B cell (primary cell): Measurements from ENCODE around the gene SLCO3A1. TPM values are rescaled to one million over a fixed set of nuclear protein-coding genes. Genes with fewer than 3 reads are reported as not detected.

Source experiments
- ATAC-seq: fragments of 200-7000 bp; cut with Tn5 transposase; one replicate; pipeline ENCODE4 v1.10.0; 2021; ENCODE audit warnings: low read depth, mild to moderate bottlenecking, moderate number of reproducible peaks, moderate library complexity
- CTCF ChIA-PET: fragments of 350-600 bp; sonication (Branson Sonifier 250); formaldehyde crosslinking; loops from one replicate; lab custom pipeline; 2021; ENCODE audit warnings: antibody characterized with exemption, inconsistent platforms; lab: Charles Lee
- POLR2A ChIA-PET: fragments of 350-600 bp; sonication (Branson Sonifier 250); formaldehyde crosslinking; loops from one replicate; lab custom pipeline; 2021; ENCODE audit warnings: antibody characterized with exemption; lab: Charles Lee
- DNase-seq: peaks from one replicate; pipeline ENCODE4 v3.0.0; 2013
- H2AFZ ChIP-seq: 2 replicates; pipeline ENCODE4 v1.6.1; 2012; ENCODE audit warnings: mild to moderate bottlenecking, low read depth, low read length; ENCODE audit not compliant: insufficient read depth, poor library complexity, severe bottlenecking
- H3K27ac ChIP-seq, 2 donors: 1 replicate in 1 of 2; 2 replicates in 1 of 2; pipeline ENCODE4 v1.5.1; 2012 to 2013; ENCODE audit warnings: low read length in 2 of 2, mild to moderate bottlenecking in 2 of 2, moderate library complexity in 1 of 2
- H3K27me3 ChIP-seq, 4 experiments: fragments of 200-600 bp in 1 of 4; sonication (generic) in 1 of 4; replicated peaks in 1 of 4; 1 replicate in 2 of 4; 2 replicates in 2 of 4; pipeline versions ENCODE4 v1.6.1 to v1.7.0; 2013 to 2016; ENCODE audit warnings: low read length in 3 of 4, mild to moderate bottlenecking in 2 of 4, mixed read lengths in 1 of 4, moderate library complexity in 1 of 4; ENCODE audit not compliant: insufficient read depth in 4 of 4, control insufficient read depth in 3 of 4; ENCODE audit errors: control extremely low read depth in 1 of 4
- H3K36me3 ChIP-seq, 2 experiments: replicated peaks in 1 of 2; 1 replicate in 1 of 2; 2 replicates in 1 of 2; pipeline versions ENCODE4 v1.6.1 to v1.7.1; 2013; ENCODE audit warnings: low read length in 1 of 2; ENCODE audit not compliant: insufficient read depth in 2 of 2, control insufficient read depth in 1 of 2; ENCODE audit errors: control extremely low read depth in 1 of 2, extremely low read depth in 1 of 2
- H3K4me1 ChIP-seq, 2 donors: fragments of 200-600 bp in 1 of 2; sonication (generic) in 1 of 2; 1 replicate in 1 of 2; 2 replicates in 1 of 2; pipeline versions ENCODE4 v1.5.1 to v1.6.1; 2013 to 2017; ENCODE audit warnings: low read length in 2 of 2; ENCODE audit not compliant: control insufficient read depth in 2 of 2, insufficient read depth in 2 of 2
- H3K4me2 ChIP-seq: replicated peaks from 2 replicates; pipeline ENCODE3; 2012; ENCODE audit warnings: mild to moderate bottlenecking, low read depth, low read length; ENCODE audit not compliant: poor library complexity, severe bottlenecking
- H3K4me3 ChIP-seq, 5 experiments: fragments of 200-600 bp in 1 of 5; sonication (generic) in 1 of 5; 1 replicate in 3 of 5; 2 replicates in 2 of 5; pipeline versions ENCODE4 v1.5.1 to v1.7.0; 2011 to 2016; ENCODE audit warnings: low read length in 4 of 5, mild to moderate bottlenecking in 4 of 5, low read depth in 2 of 5, control low read depth in 1 of 5, moderate library complexity in 1 of 5; ENCODE audit not compliant: insufficient read depth in 1 of 5; ENCODE audit errors: control extremely low read depth in 1 of 5, extremely low read depth in 1 of 5
- H3K79me2 ChIP-seq: fragments of 200-600 bp; sonication (generic); one replicate; pipeline ENCODE4 v1.6.0; 2016; ENCODE audit warnings: low read length; ENCODE audit not compliant: control insufficient read depth, insufficient read depth
- H3K9ac ChIP-seq: fragments of 200-600 bp; sonication (generic); 2 replicates; pipeline ENCODE4 v1.6.1; 2017; ENCODE audit warnings: mild to moderate bottlenecking, low read length, moderate library complexity
- H3K9me3 ChIP-seq, 3 donors: one replicate each; pipeline versions ENCODE4 v1.6.1 to v1.7.1; 2013; ENCODE audit warnings: low read length in 2 of 3; ENCODE audit not compliant: control insufficient read depth in 2 of 3, insufficient read depth in 1 of 3; ENCODE audit errors: control extremely low read depth in 1 of 3
- H4K20me1 ChIP-seq: 2 replicates; pipeline ENCODE4 v1.6.0; 2012; ENCODE audit warnings: mild to moderate bottlenecking, low read length; ENCODE audit not compliant: insufficient read depth, control insufficient read depth, poor library complexity, severe bottlenecking
- H3K27ac Mint-ChIP-seq: one replicate; pipeline ENCODE4 v1.8.0; 2021; ENCODE audit warnings: mixed read lengths
- H3K27me3 Mint-ChIP-seq: one replicate; pipeline ENCODE4 v1.8.0; 2021; ENCODE audit warnings: mixed read lengths
- H3K4me1 Mint-ChIP-seq: one replicate; pipeline ENCODE4 v1.8.0; 2021; ENCODE audit warnings: mixed read lengths
- H3K4me3 Mint-ChIP-seq: one replicate; pipeline ENCODE4 v1.8.0; 2021; ENCODE audit warnings: mixed read lengths
- H3K9me3 Mint-ChIP-seq: one replicate; pipeline ENCODE4 v1.8.0; 2022; ENCODE audit warnings: mixed read lengths; ENCODE audit not compliant: insufficient read depth
- EZH2 ChIP-seq: IDR thresholded peaks from 2 replicates; pipeline ENCODE4 v1.6.1; 2012; ENCODE audit warnings: borderline replicate concordance, low read depth, mild to moderate bottlenecking, moderate library complexity, low read length; ENCODE audit not compliant: insufficient read depth, poor library complexity, severe bottlenecking
- WGBS: methylation state at CpG from one replicate; pipeline ENCODE4 v1.1.5; 2013; ENCODE audit warnings: missing lambda C conversion rate; ENCODE audit not compliant: insufficient coverage; 5-methylcytosine and 5-hydroxymethylcytosine counted together
- intact Hi-C: fragments of 100-400 bp; cut with micrococcal nuclease; formaldehyde crosslinking; loops from one replicate; pipeline ENCODE4 v1.10.0; 2022
- polyA plus RNA-seq: library from polyadenylated mRNA; depleted of rRNA; stranded (reverse); fragments of >200 nt; gene quantifications from 2 replicates; pipeline ENCODE4 v1.2.3, GENCODE V29; 2012
- total RNA-seq, 2 donors: library from RNA; stranded (reverse); fragments of 120-200 nt in 1 of 2; gene quantifications; 1 replicate in 1 of 2; 2 replicates in 1 of 2; pipeline versions ENCODE4 v1.2.3 to v1.2.4, GENCODE V29; 2013 to 2022
- TF ChIP-seq, protein P1 (sequence below): fragments of 200-600 bp; IDR thresholded peaks from one replicate; pipeline ENCODE4 v1.8.0; 2022; ENCODE audit warnings: antibody characterized with exemption, mild to moderate bottlenecking

SLCO3A1 gene
- total and polyA plus RNA-seq, 2 donors (not counting 1 experiment from before 2014, with no cell fraction given): 0.99 to 2.3 TPM

DNA sequence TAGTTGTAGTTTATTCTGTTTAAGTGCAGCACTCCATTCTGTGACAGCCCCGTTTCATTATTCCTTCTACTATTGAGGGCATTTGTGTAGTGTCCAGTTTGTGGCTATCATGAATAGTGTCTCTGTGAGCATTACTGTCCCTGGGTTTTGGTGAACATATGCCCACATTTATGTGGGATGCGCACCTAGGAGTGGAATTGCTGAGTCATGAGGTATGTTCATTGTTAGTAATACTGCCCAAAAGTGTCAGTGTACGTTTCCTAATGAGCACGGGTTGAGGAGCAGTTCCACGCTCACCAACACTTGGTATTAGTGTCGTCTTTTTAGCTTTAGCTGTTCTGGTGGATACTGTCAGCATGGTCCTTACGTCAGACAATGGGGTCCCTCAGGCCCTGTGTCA lies 131.8 kb downstream of the SLCO3A1 start:
- intact Hi-C loops: no loop called here
- no peak overlapping the region for H3K27ac Mint-ChIP-seq

DNA sequence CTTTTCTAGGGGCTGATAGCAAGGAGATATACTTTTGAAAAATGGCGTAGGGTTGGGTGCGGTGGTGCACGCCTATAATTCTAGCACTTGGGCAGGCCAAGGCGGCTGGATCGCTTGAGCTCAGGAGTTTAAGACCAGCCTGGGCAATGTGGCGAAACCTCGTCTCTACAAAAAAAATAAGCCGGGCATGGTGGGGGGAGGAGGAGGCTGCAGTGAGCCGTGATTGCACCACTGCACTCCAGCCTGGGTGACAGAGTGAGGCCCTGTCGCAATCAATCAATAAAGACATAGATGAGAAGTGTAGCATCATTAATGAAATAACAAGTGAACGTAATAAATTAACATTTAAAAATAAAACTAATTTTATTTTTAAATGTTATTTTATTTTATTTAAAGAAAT lies 134.6 kb downstream of the SLCO3A1 start:
- CTCF ChIA-PET: no interaction called here
- Mint-ChIP-seq H3K27ac (no peak overlapping the region), H3K9me3 (no peaks in the 10 kb centered on the region), H3K27me3 (no peaks in the 10 kb centered on the region), H3K4me3 (no peak overlapping the region), H3K4me1 (no peaks in the 10 kb centered on the region)
- Histone ChIP-seq H3K4me3 (no peak overlapping the region), H3K9ac (no peak overlapping the region), H3K4me2 (no peak overlapping the region), H3K27ac (no peak overlapping the region), H4K20me1 (no peaks in the 10 kb centered on the region), H3K79me2 (no peaks in the 10 kb centered on the region), H3K4me1 (no peaks in the 10 kb centered on the region), H3K27me3 (no peaks in the 10 kb centered on the region), H3K36me3 (no peaks in the 10 kb centered on the region), H2AFZ (no peak overlapping the region), H3K9me3 (no peaks in the 10 kb centered on the region)
- TF ChIP-seq, protein P1, sequence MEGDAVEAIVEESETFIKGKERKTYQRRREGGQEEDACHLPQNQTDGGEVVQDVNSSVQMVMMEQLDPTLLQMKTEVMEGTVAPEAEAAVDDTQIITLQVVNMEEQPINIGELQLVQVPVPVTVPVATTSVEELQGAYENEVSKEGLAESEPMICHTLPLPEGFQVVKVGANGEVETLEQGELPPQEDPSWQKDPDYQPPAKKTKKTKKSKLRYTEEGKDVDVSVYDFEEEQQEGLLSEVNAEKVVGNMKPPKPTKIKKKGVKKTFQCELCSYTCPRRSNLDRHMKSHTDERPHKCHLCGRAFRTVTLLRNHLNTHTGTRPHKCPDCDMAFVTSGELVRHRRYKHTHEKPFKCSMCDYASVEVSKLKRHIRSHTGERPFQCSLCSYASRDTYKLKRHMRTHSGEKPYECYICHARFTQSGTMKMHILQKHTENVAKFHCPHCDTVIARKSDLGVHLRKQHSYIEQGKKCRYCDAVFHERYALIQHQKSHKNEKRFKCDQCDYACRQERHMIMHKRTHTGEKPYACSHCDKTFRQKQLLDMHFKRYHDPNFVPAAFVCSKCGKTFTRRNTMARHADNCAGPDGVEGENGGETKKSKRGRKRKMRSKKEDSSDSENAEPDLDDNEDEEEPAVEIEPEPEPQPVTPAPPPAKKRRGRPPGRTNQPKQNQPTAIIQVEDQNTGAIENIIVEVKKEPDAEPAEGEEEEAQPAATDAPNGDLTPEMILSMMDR: no peak
- no peak for TF ChIP-seq EZH2
- POLR2A ChIA-PET: no interaction called here
- no peak for ATAC-seq
- no peak for DNase-seq
- intact Hi-C loops: no loop called here
- 96% methylated on average over 4 of the region's 11 CpGs for WGBS

More for the DNA sequence above, 131.8 kb downstream of the SLCO3A1 start:
- ATAC-seq (no peak), DNase-seq (no peak)
- no peaks in the 10 kb centered on the region for H3K79me2 ChIP-seq
- H4K20me1 ChIP-seq: no peaks in the 10 kb centered on the region
- no peak overlapping the region for H3K27ac ChIP-seq
- H3K36me3 ChIP-seq: no peaks in the 10 kb centered on the region
- H3K9me3 Mint-ChIP-seq: no peaks in the 10 kb centered on the region
- no peak overlapping the region for H3K4me3 ChIP-seq
- 97% methylated on average over 6 of the region's 7 CpGs for WGBS
- ChIA-PET POLR2A (no interaction called here), CTCF (no interaction called here)
- no peaks in the 10 kb centered on the region for H3K9me3 ChIP-seq
- no peak overlapping the region for H3K4me3 Mint-ChIP-seq
- no peaks in the 10 kb centered on the region for H3K27me3 Mint-ChIP-seq
- H3K4me1 ChIP-seq: no peaks in the 10 kb centered on the region
- TF ChIP-seq, protein P1: no peak
- no peak for TF ChIP-seq EZH2
- no peak overlapping the region for H3K9ac ChIP-seq
- H3K4me2 ChIP-seq: no peak overlapping the region
- no peak overlapping the region for H2AFZ ChIP-seq
- no peaks in the 10 kb centered on the region for H3K4me1 Mint-ChIP-seq
- H3K27me3 ChIP-seq: no peaks in the 10 kb centered on the region
